NCI-H2227 (cell line): ENCODE measurements around the gene CSNK1D.

Experiments used
- DNase-seq: peaks from one replicate; lab custom pipeline; 2025; ENCODE audit not compliant: unreplicated experiment; lab: John Stamatoyannopoulos, UW

Gene CSNK1D

GRCh38 chr17:82296511-82297279 is 23.2 kb upstream of the CSNK1D start:
- no peak for DNase-seq

GRCh38 chr17:82295472-82295814 is 21.9 kb upstream of the CSNK1D start:
- no peak for DNase-seq

GRCh38 chr17:82294064-82294773 is 20.7 kb upstream of the CSNK1D start:
- no peak for DNase-seq

GRCh38 chr17:82292251-82293154 is 19.0 kb upstream of the CSNK1D start:
- peak; percentile 99 for DNase-seq

- no peak for DNase-seq
Observed at GRCh38 chr17:82291582-82292250, 18.2 kb upstream of the CSNK1D start.

GRCh38 chr17:82287868-82288801 is 14.6 kb upstream of the CSNK1D start:
- DNase-seq: peak; percentile 95

- no peak for DNase-seq
Observed at GRCh38 chr17:82287013-82287867, 13.7 kb upstream of the CSNK1D start.

- DNase-seq: no peak
Observed at GRCh38 chr17:82285141-82285540, 11.6 kb upstream of the CSNK1D start.

GRCh38 chr17:82283208-82283749 is 9.8 kb upstream of the CSNK1D start:
- peak; percentile 63 for DNase-seq

GRCh38 chr17:82282239-82283207 is 9.0 kb upstream of the CSNK1D start:
- no peak for DNase-seq

- no peak for DNase-seq
Observed at GRCh38 chr17:82281502-82282238, 8.2 kb upstream of the CSNK1D start.

GRCh38 chr17:82281076-82281475 is 7.6 kb upstream of the CSNK1D start:
- DNase-seq: no peak

- no peak for DNase-seq
Observed at GRCh38 chr17:82280537-82280936, 7.0 kb upstream of the CSNK1D start.

GRCh38 chr17:82278786-82279391 is 5.4 kb upstream of the CSNK1D start:
- no peak for DNase-seq

- no peak for DNase-seq
Observed at GRCh38 chr17:82278308-82278707, 4.8 kb upstream of the CSNK1D start.

GRCh38 chr17:82277851-82278250 is 4.4 kb upstream of the CSNK1D start:
- no peak for DNase-seq
